ENCODE measurements around the gene NBPF9. TPM values are rescaled to one million over a fixed set of nuclear protein-coding genes. Genes with fewer than 3 reads are reported as not detected.
"Not testable (repeated sequence)": the region's sequence is repeated elsewhere in the genome, so short reads cannot be mapped to it uniquely, and the experiment has no call there.

The NBPF9 gene
- 44.2 and 46.1 TPM in 2 replicates for total RNA-seq
- long read RNA-seq, partial matches to known transcripts = 15 of 66 reads
- long read RNA-seq, other reads (novel, unspliced or antisense) = 51 of 66 reads

GRCh38 chr1:149103109-149104081, at the start of gene NBPF9:
TSS of gene NBPF9 (minus strand) at chr1:149103551. CDS start at chr1:149082139, 21,412 bp downstream.
- Mint-ChIP-seq H3K27ac (ENCODE audit: unreplicated experiment) (peak within 1 kb of the TSS; percentile 98), H3K4me3 (peak within 1 kb of the TSS; percentile 99)
- peak; percentile 44 for DNase-seq (ENCODE audit: low read depth, low spot score)
- not testable (repeated sequence) for H3K27me3 Mint-ChIP-seq (ENCODE audit: low read depth); H3K9me3 Mint-ChIP-seq; H3K4me1 Mint-ChIP-seq; H3K36me3 Mint-ChIP-seq (ENCODE audit: low read depth)

DNA sequence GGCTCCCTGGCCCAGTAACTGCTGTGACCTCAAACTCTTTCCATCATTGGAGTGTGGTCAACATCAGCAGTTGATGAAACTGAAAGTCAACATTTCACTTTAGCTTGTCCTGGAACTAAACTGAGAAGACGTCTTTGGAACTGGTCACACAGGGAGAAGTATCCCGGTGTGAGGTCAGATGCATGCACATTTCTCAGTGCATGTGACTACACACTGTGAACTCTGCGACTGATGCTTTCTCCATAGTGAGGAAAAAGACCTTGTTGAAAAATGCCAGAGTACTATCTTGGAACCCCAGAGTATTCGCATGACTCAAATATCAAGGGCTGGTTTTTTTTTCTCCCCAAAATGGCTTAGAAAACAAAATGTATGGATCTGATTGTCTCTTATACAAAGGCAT, 46.6 kb upstream of the NBPF9 start:
- not testable (repeated sequence) for H3K27me3 Mint-ChIP-seq (ENCODE audit: low read depth); H3K4me3 Mint-ChIP-seq; H3K36me3 Mint-ChIP-seq (ENCODE audit: low read depth); DNase-seq (ENCODE audit: low read depth, low spot score); H3K4me1 Mint-ChIP-seq; H3K27ac Mint-ChIP-seq (ENCODE audit: unreplicated experiment); H3K9me3 Mint-ChIP-seq

- H3K36me3 Mint-ChIP-seq (ENCODE audit: low read depth); H3K27ac Mint-ChIP-seq (ENCODE audit: unreplicated experiment); H3K27me3 Mint-ChIP-seq (ENCODE audit: low read depth); H3K4me1 Mint-ChIP-seq; H3K9me3 Mint-ChIP-seq; DNase-seq (ENCODE audit: low read depth, low spot score); H3K4me3 Mint-ChIP-seq: not testable (repeated sequence)
Measured at GRCh38 chr1:149137585-149137984, 34.2 kb upstream of the NBPF9 start.

DNA sequence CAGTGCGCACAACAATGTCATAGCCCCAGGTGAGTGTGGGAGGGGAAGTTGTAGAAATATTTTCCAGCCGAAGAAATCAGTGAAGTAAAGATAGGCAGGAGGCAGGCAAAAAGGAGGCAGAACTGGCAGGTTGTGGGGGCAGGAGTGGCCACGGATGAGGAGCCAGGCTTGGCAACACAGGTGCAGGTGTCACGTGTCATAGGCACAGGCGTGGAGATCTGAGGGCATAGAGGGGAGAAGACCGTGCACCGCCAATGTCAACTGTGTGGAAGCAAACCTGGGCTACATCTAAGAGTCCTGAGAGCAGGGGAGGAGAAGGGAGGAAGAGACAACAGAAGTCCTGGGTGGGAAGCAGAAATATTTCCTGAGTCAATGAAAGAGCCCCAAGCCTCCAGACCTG, 27.6 kb upstream of the NBPF9 start:
- H3K4me1 Mint-ChIP-seq; H3K36me3 Mint-ChIP-seq (ENCODE audit: low read depth); DNase-seq (ENCODE audit: low read depth, low spot score); H3K9me3 Mint-ChIP-seq; H3K4me3 Mint-ChIP-seq; H3K27ac Mint-ChIP-seq (ENCODE audit: unreplicated experiment); H3K27me3 Mint-ChIP-seq (ENCODE audit: low read depth): not testable (repeated sequence)

GRCh38 chr1:149129245-149129644, 25.9 kb upstream of the NBPF9 start:
- not testable (repeated sequence) for H3K4me1 Mint-ChIP-seq; H3K36me3 Mint-ChIP-seq (ENCODE audit: low read depth); DNase-seq (ENCODE audit: low read depth, low spot score); H3K27me3 Mint-ChIP-seq (ENCODE audit: low read depth); H3K9me3 Mint-ChIP-seq; H3K27ac Mint-ChIP-seq (ENCODE audit: unreplicated experiment); H3K4me3 Mint-ChIP-seq

DNA sequence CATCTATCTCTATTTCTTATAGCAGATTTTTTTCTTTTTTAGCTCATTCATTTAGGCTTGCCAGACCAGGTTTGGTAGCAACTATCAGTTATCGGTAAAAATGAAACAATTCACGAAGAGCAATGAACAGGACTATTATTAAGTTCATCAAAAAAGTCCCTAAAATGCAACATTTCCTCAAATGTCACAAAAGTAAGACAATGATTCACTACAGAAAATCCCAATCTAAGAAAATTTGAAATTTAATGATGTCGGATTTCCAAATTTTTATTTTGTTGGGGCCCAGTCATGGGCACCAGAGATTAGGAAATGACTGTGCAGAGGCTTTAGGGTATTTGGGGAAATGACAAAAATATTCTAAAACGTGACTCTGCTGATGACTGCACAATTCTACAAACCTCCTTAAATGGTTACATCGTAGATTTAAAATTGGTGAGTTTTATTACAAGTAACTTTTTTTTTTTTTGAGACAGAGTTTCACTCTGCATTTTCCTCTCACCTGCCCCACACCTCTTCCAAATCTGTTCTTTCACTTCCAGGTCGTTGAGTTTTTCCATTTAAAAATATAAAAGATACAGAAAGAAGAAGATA, 23.3 kb upstream of the NBPF9 start:
- H3K9me3 Mint-ChIP-seq; H3K27ac Mint-ChIP-seq (ENCODE audit: unreplicated experiment); H3K4me1 Mint-ChIP-seq; H3K27me3 Mint-ChIP-seq (ENCODE audit: low read depth); H3K36me3 Mint-ChIP-seq (ENCODE audit: low read depth); H3K4me3 Mint-ChIP-seq; DNase-seq (ENCODE audit: low read depth, low spot score): not testable (repeated sequence)

- not testable (repeated sequence) for DNase-seq (ENCODE audit: low read depth, low spot score); H3K9me3 Mint-ChIP-seq; H3K4me3 Mint-ChIP-seq; H3K27ac Mint-ChIP-seq (ENCODE audit: unreplicated experiment); H3K4me1 Mint-ChIP-seq; H3K36me3 Mint-ChIP-seq (ENCODE audit: low read depth); H3K27me3 Mint-ChIP-seq (ENCODE audit: low read depth)
Measured at GRCh38 chr1:149123948-149124926, 20.9 kb upstream of the NBPF9 start.

DNA sequence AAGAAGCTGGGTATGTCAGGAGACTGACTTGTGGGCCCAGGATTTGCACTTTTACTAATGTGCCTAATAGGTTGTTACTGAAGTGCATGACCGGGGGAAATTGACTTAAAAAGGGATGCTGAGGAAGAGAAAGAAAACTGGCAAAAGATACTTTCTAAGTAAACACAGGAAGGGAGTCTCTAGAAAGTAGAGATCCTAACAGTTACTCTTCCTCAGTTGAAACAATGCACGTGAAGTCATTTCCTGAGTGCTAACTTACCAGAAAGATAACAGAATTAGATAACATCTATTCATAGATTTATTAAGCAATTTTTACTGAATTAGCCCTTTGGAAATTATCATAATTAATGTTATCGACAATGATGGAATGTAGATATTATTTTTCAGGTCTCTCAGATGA, 9.5 kb upstream of the NBPF9 start:
- DNase-seq (ENCODE audit: low read depth, low spot score); H3K27ac Mint-ChIP-seq (ENCODE audit: unreplicated experiment); H3K27me3 Mint-ChIP-seq (ENCODE audit: low read depth); H3K4me3 Mint-ChIP-seq; H3K4me1 Mint-ChIP-seq; H3K36me3 Mint-ChIP-seq (ENCODE audit: low read depth); H3K9me3 Mint-ChIP-seq: not testable (repeated sequence)

GRCh38 chr1:149110343-149110742, 7.0 kb upstream of the NBPF9 start:
- not testable (repeated sequence) for DNase-seq (ENCODE audit: low read depth, low spot score); H3K4me3 Mint-ChIP-seq; H3K27ac Mint-ChIP-seq (ENCODE audit: unreplicated experiment); H3K9me3 Mint-ChIP-seq; H3K27me3 Mint-ChIP-seq (ENCODE audit: low read depth); H3K4me1 Mint-ChIP-seq; H3K36me3 Mint-ChIP-seq (ENCODE audit: low read depth)

DNA sequence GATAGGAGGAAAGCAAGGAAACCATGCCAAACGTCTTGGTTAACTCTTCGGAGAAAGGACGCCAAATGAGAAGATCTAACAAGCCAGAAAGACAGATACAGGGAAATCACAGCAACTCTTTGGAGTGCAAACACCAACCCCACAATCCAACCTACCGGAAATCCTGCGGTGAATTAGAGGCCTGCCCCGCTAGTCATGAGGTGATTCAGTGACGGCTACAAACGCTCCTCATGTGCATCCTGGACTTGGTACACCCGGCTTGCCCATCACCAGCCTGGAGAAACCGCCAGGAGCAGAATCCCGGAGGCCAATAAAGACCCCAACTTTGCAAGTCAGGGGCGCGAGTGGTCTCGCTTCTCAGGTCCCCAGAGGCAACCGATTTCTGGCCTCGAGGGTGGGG, 777 bp downstream of the NBPF9 start:
- not testable (repeated sequence) for DNase-seq (ENCODE audit: low read depth, low spot score); H3K4me1 Mint-ChIP-seq; H3K27ac Mint-ChIP-seq (ENCODE audit: unreplicated experiment); H3K9me3 Mint-ChIP-seq; H3K27me3 Mint-ChIP-seq (ENCODE audit: low read depth); H3K36me3 Mint-ChIP-seq (ENCODE audit: low read depth)
- peak overlapping the region; percentile 71 for H3K4me3 Mint-ChIP-seq

GRCh38 chr1:149098276-149098675, 5.1 kb downstream of the NBPF9 start:
- H3K4me3 Mint-ChIP-seq; H3K4me1 Mint-ChIP-seq; H3K27me3 Mint-ChIP-seq (ENCODE audit: low read depth): not testable (repeated sequence)

DNA sequence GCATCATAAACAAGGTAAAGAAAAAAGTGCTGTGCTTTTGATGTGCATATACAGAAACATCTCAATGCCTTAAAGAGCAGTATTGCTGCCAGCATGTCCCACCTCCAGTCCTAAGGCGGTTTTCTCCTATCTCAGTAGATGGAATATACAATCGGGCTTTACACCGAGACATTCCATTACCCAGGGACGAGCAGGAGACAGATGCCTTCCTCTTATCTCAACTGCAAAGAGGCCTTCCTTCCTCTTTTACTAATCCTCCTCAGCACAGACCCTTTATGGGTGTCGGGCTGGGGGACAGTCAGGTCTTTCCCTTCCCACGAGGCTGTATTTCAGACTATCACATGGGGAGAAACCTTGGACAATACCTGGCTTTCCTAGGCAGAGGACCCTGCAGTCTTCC, 10.2 kb downstream of the NBPF9 start:
- H3K9me3 Mint-ChIP-seq; H3K36me3 Mint-ChIP-seq (ENCODE audit: low read depth); H3K27me3 Mint-ChIP-seq (ENCODE audit: low read depth); DNase-seq (ENCODE audit: low read depth, low spot score); H3K4me1 Mint-ChIP-seq; H3K4me3 Mint-ChIP-seq; H3K27ac Mint-ChIP-seq (ENCODE audit: unreplicated experiment): not testable (repeated sequence)

More at GRCh38 chr1:149098276-149098675, 5.1 kb downstream of the NBPF9 start:
- H3K36me3 Mint-ChIP-seq (ENCODE audit: low read depth); H3K27ac Mint-ChIP-seq (ENCODE audit: unreplicated experiment); DNase-seq (ENCODE audit: low read depth, low spot score); H3K9me3 Mint-ChIP-seq: not testable (repeated sequence)

Data from neural crest cell (in vitro differentiated cells).